Glutamatergic neuron (in vitro differentiated cells): Measurements from ENCODE around the gene NLGN4X. TPM values are rescaled to one million over a fixed set of nuclear protein-coding genes. Genes with fewer than 3 reads are reported as not detected.

Experiments
- DNase-seq: peaks from one replicate; pipeline ENCODE4 v3.0.0; 2022
- H3K27ac Mint-ChIP-seq: one replicate; pipeline ENCODE4 v1.8.0; 2020; ENCODE audit warnings: mild to moderate bottlenecking, mixed read lengths, inconsistent platforms; ENCODE audit not compliant: unreplicated experiment
- H3K27me3 Mint-ChIP-seq: one replicate; pipeline ENCODE4 v1.8.0; 2020; ENCODE audit warnings: mild to moderate bottlenecking, moderate library complexity, mixed read lengths, inconsistent platforms; ENCODE audit not compliant: unreplicated experiment
- H3K36me3 Mint-ChIP-seq: one replicate; pipeline ENCODE4 v1.8.0; 2020; ENCODE audit warnings: mild to moderate bottlenecking, mixed read lengths, inconsistent platforms; ENCODE audit not compliant: unreplicated experiment
- H3K4me1 Mint-ChIP-seq: one replicate; pipeline ENCODE4 v1.8.0; 2020; ENCODE audit warnings: mild to moderate bottlenecking, low read depth, mixed read lengths, inconsistent platforms; ENCODE audit not compliant: unreplicated experiment
- H3K4me3 Mint-ChIP-seq: one replicate; pipeline ENCODE4 v1.8.0; 2020; ENCODE audit warnings: mild to moderate bottlenecking, mixed read lengths, inconsistent platforms; ENCODE audit not compliant: unreplicated experiment
- H3K9me3 Mint-ChIP-seq: one replicate; pipeline ENCODE4 v1.8.0; 2020; ENCODE audit warnings: mild to moderate bottlenecking, moderate library complexity, mixed read lengths, inconsistent platforms; ENCODE audit not compliant: unreplicated experiment
- total RNA-seq: library from RNA; stranded (reverse); fragmentation: NEBNext Ultra II Directional; extraction: Animal tissue kit (Norgen Biotek cat#: 25700); gene quantifications from one replicate; pipeline ENCODE4 v1.2.1, GENCODE V29; 2021; ENCODE audit not compliant: unreplicated experiment
- TF ChIP-seq, protein P1 (sequence below): fragments of 200-600 bp; sonication (generic); IDR thresholded peaks from one replicate; pipeline ENCODE4 v1.5.0; 2021; ENCODE audit not compliant: partially characterized antibody, unreplicated experiment

Gene NLGN4X
- total RNA-seq, 1 donor from 2014 or later, result 40.9 TPM

GRCh38 chrX:5991393-5991792 is 237.3 kb downstream of the NLGN4X start:
- Mint-ChIP-seq H3K4me1 (no peaks in the 10 kb centered on the region), H3K27ac (no peak overlapping the region), H3K36me3 (no peaks in the 10 kb centered on the region), H3K4me3 (no peak overlapping the region), H3K27me3 (no peaks in the 10 kb centered on the region), H3K9me3 (no peaks in the 10 kb centered on the region)
- no peak for DNase-seq
- TF ChIP-seq, protein P1, sequence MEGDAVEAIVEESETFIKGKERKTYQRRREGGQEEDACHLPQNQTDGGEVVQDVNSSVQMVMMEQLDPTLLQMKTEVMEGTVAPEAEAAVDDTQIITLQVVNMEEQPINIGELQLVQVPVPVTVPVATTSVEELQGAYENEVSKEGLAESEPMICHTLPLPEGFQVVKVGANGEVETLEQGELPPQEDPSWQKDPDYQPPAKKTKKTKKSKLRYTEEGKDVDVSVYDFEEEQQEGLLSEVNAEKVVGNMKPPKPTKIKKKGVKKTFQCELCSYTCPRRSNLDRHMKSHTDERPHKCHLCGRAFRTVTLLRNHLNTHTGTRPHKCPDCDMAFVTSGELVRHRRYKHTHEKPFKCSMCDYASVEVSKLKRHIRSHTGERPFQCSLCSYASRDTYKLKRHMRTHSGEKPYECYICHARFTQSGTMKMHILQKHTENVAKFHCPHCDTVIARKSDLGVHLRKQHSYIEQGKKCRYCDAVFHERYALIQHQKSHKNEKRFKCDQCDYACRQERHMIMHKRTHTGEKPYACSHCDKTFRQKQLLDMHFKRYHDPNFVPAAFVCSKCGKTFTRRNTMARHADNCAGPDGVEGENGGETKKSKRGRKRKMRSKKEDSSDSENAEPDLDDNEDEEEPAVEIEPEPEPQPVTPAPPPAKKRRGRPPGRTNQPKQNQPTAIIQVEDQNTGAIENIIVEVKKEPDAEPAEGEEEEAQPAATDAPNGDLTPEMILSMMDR, result no peak

- no peak overlapping the region for H3K4me3 Mint-ChIP-seq
- TF ChIP-seq, protein P1, result no peak
- DNase-seq, result no peak
- H3K4me1 Mint-ChIP-seq, result no peaks in the 10 kb centered on the region
- H3K36me3 Mint-ChIP-seq, result no peaks in the 10 kb centered on the region
- no peak overlapping the region for H3K27ac Mint-ChIP-seq
- no peaks in the 10 kb centered on the region for H3K9me3 Mint-ChIP-seq
- H3K27me3 Mint-ChIP-seq, result no peaks in the 10 kb centered on the region
These were observed 249.3 kb downstream of the NLGN4X start for GRCh38 chrX:5979338-5979737.

DNA sequence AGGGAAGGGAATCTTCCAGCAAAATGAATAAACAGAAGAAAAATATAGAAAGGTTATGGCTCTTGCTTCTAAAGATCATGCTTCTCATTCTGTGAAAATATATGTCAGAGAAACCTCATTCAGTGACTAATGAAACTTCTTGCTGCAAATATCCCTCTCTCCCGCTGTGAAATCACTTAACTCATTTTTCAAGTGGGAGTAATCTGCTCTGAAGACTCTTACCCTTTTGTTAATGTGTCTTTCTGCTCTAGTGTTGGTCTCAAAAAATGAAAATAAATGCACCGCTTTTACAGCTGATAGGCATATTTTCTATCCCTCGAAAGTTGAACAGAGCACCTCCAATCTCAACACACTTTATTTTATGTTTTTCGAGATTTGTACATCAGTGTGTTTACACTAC is 252.3 kb downstream of the NLGN4X start:
- no peak overlapping the region for H3K27ac Mint-ChIP-seq
- H3K36me3 Mint-ChIP-seq, result no peaks in the 10 kb centered on the region
- no peaks in the 10 kb centered on the region for H3K9me3 Mint-ChIP-seq
- H3K27me3 Mint-ChIP-seq, result no peaks in the 10 kb centered on the region
- no peak for DNase-seq
- TF ChIP-seq, protein P1, result no peak
- H3K4me1 Mint-ChIP-seq, result no peaks in the 10 kb centered on the region
- no peak overlapping the region for H3K4me3 Mint-ChIP-seq

DNA sequence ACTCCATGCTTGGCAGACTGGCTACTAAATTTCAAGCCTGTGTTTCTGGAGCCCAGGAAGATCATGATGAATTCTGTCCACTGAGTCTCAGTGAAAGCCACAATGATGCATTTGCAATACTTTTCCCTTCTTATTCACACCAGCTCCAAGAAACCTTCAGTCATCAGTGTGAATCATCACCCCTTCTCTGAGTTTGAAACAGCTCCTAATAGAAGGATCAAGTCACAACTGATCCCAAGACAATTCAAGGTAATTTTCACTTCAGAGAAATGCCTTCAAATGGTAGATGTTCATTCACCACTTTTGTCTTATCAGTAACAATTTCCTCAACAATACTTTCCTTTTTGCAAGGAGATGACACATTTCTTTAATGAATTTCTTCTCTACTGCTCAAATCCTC is 257.4 kb downstream of the NLGN4X start:
- H3K36me3 Mint-ChIP-seq, result no peaks in the 10 kb centered on the region
- no peaks in the 10 kb centered on the region for H3K27me3 Mint-ChIP-seq
- TF ChIP-seq, protein P1, result no peak
- DNase-seq, result no peak
- peaks cover 6% of the 10 kb centered on the region for H3K4me1 Mint-ChIP-seq
- H3K27ac Mint-ChIP-seq, result no peak overlapping the region
- no peaks in the 10 kb centered on the region for H3K9me3 Mint-ChIP-seq
- no peak overlapping the region for H3K4me3 Mint-ChIP-seq

DNA sequence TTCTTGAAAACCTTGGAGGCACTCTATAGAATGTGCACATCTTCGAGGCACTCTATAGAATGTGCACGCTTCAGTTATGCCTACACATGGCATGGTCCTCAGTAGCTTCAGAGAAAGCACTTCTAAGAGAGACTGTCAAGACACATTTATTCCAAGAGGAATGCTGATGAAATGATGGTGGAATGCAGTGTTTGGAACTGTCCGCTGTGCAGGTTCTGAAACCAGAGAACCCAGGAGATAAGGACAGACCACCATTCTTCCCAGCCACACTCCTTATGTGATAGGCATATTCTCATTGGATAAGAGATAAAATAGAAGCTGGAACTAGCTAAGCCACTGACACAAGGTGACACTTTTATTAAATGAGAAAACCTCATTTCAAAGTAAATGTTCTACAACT is 263.3 kb downstream of the NLGN4X start:
- no peak for DNase-seq
- H3K27ac Mint-ChIP-seq, result no peak overlapping the region
- H3K9me3 Mint-ChIP-seq, result no peaks in the 10 kb centered on the region
- H3K27me3 Mint-ChIP-seq, result no peaks in the 10 kb centered on the region
- peaks cover 4% of the 10 kb centered on the region for H3K4me1 Mint-ChIP-seq
- no peak overlapping the region for H3K4me3 Mint-ChIP-seq
- TF ChIP-seq, protein P1, result no peak
- no peaks in the 10 kb centered on the region for H3K36me3 Mint-ChIP-seq
